ENCODE measurements around the gene PHF2. TPM values are rescaled to one million over a fixed set of nuclear protein-coding genes. Genes with fewer than 3 reads are reported as not detected.

Gene PHF2
- total RNA-seq, 1 donor from 2014 or later: 27.4 TPM

DNA sequence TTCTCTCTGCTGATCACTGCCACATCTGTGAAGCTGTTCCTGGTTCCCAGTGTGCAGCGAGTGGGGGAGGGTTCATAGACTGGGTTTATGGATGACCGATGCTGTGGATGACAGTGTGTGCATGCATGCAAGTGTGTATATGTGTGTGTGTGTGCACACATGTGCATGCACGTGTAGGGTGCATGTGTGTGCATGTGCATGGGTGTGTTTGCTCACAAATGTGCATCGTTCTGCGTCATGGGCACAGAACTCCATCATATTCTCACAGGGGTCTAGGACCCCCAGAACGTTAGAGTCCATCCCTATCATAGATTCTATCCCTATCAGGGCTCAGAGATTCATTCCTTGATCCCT is 134.0 kb downstream of the PHF2 start:
- Histone ChIP-seq H3K4me1 (no peaks in the 10 kb centered on the region), H3K27me3 (ENCODE audit: low read depth) (peaks cover 16% of the 10 kb centered on the region), H3K9me3 (replicated peaks) (peaks cover 22% of the 10 kb centered on the region), H3K36me3 (no peaks in the 10 kb centered on the region), H3K27ac (replicated peaks) (no peak overlapping the region), H3K4me3 (no peak overlapping the region)
- DNase-seq: no peak
- TF ChIP-seq, protein P1, sequence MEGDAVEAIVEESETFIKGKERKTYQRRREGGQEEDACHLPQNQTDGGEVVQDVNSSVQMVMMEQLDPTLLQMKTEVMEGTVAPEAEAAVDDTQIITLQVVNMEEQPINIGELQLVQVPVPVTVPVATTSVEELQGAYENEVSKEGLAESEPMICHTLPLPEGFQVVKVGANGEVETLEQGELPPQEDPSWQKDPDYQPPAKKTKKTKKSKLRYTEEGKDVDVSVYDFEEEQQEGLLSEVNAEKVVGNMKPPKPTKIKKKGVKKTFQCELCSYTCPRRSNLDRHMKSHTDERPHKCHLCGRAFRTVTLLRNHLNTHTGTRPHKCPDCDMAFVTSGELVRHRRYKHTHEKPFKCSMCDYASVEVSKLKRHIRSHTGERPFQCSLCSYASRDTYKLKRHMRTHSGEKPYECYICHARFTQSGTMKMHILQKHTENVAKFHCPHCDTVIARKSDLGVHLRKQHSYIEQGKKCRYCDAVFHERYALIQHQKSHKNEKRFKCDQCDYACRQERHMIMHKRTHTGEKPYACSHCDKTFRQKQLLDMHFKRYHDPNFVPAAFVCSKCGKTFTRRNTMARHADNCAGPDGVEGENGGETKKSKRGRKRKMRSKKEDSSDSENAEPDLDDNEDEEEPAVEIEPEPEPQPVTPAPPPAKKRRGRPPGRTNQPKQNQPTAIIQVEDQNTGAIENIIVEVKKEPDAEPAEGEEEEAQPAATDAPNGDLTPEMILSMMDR (IDR thresholded peaks at IDR 0.05; ENCODE audit: borderline replicate concordance): no peak
- intact Hi-C loops (cut with micrococcal nuclease): no loop called here

DNA sequence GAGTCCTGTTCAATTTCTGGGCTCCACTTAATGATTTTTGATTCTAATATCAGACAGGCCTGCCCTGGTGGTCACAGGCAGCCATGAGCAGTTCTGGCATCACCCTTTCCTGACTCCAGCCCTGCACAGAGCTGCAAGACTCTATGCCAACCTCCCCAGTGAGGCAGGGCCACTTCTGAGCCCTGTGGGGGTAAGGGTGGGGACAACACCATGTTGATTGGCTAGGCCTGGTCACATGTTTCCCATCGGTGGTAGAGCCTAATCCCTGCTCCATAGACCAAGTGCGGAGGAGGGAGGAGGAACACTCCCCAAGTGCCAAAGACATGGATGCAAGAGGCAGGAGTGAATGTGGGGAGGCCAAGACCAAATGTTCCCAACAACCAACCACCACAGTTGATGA is 134.6 kb downstream of the PHF2 start:
- DNase-seq: no peak
- Histone ChIP-seq H3K27me3 (ENCODE audit: low read depth) (peaks cover 16% of the 10 kb centered on the region), H3K9me3 (replicated peaks) (peaks cover 18% of the 10 kb centered on the region), H3K27ac (replicated peaks) (no peak overlapping the region), H3K4me3 (no peak overlapping the region), H3K36me3 (no peaks in the 10 kb centered on the region), H3K4me1 (no peaks in the 10 kb centered on the region)
- TF ChIP-seq, protein P1 (IDR thresholded peaks at IDR 0.05; ENCODE audit: borderline replicate concordance): no peak
- intact Hi-C loops (cut with micrococcal nuclease): no loop called here

DNA sequence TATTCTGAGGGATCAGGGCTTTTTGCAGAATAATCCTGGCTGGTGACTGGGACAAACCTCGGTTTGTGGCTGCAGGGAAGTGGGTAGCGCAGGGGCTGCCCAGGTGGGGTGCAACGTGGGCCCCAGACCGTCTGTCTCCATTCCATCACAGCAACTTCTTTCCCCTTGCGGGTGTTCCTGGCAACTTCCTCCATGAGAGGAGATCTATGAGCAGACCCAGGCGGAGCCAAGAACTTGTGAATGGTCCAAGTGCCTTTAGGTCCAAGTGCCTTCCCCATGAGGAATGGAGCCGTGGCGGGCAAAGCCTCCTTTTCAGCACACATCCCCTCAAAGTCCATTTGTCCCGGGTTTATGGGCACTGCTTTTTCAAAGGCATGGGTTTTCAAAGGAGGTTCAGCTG is 136.5 kb downstream of the PHF2 start:
- no peak for DNase-seq
- no peak overlapping the region for H3K4me3 ChIP-seq
- intact Hi-C loops (cut with micrococcal nuclease): no loop called here
- H3K4me1 ChIP-seq: no peaks in the 10 kb centered on the region
- no peaks in the 10 kb centered on the region for H3K36me3 ChIP-seq
- H3K9me3 ChIP-seq (replicated peaks): peaks cover 14% of the 10 kb centered on the region
- no peak overlapping the region for H3K27ac ChIP-seq (replicated peaks)
- peaks cover 31% of the 10 kb centered on the region for H3K27me3 ChIP-seq (ENCODE audit: low read depth)
- TF ChIP-seq, protein P1 (IDR thresholded peaks at IDR 0.05; ENCODE audit: borderline replicate concordance): no peak

DNA sequence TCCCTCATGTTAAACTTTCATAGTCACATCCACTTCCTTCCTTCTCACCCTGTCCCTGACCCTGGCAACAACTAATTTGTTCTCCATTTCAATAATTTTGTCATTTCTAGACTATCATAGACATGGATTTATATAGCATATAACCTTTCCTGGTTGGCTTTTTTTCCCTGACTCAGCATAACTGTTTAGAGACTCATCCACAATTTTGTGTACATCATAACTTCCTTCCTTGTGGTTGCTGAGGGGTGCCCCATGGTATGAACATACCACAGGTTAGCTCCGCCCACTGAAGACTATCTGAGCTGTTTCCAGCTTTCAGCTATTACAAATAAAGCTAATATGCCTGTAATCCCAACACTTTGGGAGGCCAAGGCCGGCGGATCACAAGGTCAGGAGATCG is 137.3 kb downstream of the PHF2 start:
- DNase-seq: no peak
- intact Hi-C loops (cut with micrococcal nuclease): no loop called here
- no peak overlapping the region for H3K27ac ChIP-seq (replicated peaks)
- H3K4me1 ChIP-seq: no peaks in the 10 kb centered on the region
- TF ChIP-seq, protein P1 (IDR thresholded peaks at IDR 0.05; ENCODE audit: borderline replicate concordance): no peak
- no peak overlapping the region for H3K4me3 ChIP-seq
- H3K27me3 ChIP-seq (ENCODE audit: low read depth): peaks cover 34% of the 10 kb centered on the region
- peaks cover 17% of the 10 kb centered on the region for H3K9me3 ChIP-seq (replicated peaks)
- H3K36me3 ChIP-seq: no peaks in the 10 kb centered on the region

DNA sequence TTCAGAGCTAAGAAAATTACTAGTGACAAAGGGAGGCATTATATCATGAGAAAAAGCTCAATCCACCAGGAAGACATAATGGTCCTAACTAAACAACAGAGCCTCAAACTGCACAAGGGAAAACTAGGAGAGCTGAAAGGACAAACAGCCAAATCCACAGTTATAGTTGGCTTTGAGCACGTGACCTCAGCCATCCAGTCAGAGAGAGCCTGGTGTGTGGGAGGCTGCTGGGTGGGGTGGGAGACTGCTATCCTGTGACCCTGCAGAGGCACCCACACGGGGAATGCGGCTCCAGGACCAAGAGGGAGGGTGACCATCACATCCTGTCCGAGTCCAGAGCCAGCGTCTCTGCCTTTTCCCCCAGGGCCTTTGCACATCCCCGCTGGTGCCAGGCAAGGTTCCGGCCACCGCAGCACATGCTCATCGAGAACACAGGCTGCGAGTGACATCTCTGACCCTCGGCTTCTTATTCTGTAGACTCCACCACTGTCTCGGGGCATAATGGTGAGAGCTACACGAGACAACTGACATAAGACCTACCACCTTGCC is 145.1 kb downstream of the PHF2 start:
- Histone ChIP-seq H3K9me3 (replicated peaks) (peaks cover 43% of the 10 kb centered on the region), H3K4me3 (no peak overlapping the region), H3K4me1 (no peaks in the 10 kb centered on the region), H3K27ac (replicated peaks) (no peak overlapping the region), H3K36me3 (no peaks in the 10 kb centered on the region), H3K27me3 (ENCODE audit: low read depth) (peaks cover 46% of the 10 kb centered on the region)
- TF ChIP-seq, protein P1 (IDR thresholded peaks at IDR 0.05; ENCODE audit: borderline replicate concordance): no peak
- DNase-seq: no peak
- intact Hi-C loops (cut with micrococcal nuclease): no loop called here

Data from left ventricle myocardium inferior (tissue), 1 donor.